IMR-90 (cell line): Measurements from ENCODE around the gene NDUFB3. TPM values are rescaled to one million over a fixed set of nuclear protein-coding genes. Genes with fewer than 3 reads are reported as not detected.

Experiments
- ATAC-seq: fragments of 200-7000 bp; cut with Tn5 transposase; 2 replicates; pipeline ENCODE4 v1.9.1; 2020; ENCODE audit warnings: low read depth, mild to moderate bottlenecking, moderate library complexity
- BruUV-seq: library from RNA; stranded (reverse); fragments of 400-500 nt; replicated peaks from 2 replicates; lab custom pipeline; 2021; lab: Mats Ljungman, UMichigan
- CTCF ChIA-PET: fragments of 300-600 bp; formaldehyde crosslinking; extraction: SDS; loops from one replicate; lab custom pipeline; 2021; ENCODE audit warnings: antibody characterized with exemption; lab: Yijun Ruan, JAX
- POLR2A ChIA-PET: fragments of 300-600 bp; sonication (Branson Sonifier 250); formaldehyde crosslinking; loops from one replicate; lab custom pipeline; 2022; ENCODE audit warnings: antibody characterized with exemption; ENCODE audit not compliant: unreplicated experiment; lab: Charles Lee
- DNase-seq: peaks from one replicate; pipeline ENCODE4 v3.0.0; 2013
- H2AFZ ChIP-seq: replicated peaks from 2 replicates; pipeline ENCODE3; 2013; ENCODE audit warnings: low read length, mild to moderate bottlenecking; ENCODE audit not compliant: poor library complexity
- H2AK5ac ChIP-seq: 2 replicates; pipeline ENCODE4 v1.6.1; 2013; ENCODE audit warnings: low read depth, low read length, inconsistent platforms
- H2AK9ac ChIP-seq: replicated peaks from 2 replicates; pipeline ENCODE3; 2013; ENCODE audit warnings: mild to moderate bottlenecking, low read depth, low read length, moderate library complexity; ENCODE audit not compliant: poor library complexity
- H2BK120ac ChIP-seq: 2 replicates; pipeline ENCODE4 v1.6.1; 2013; ENCODE audit warnings: low read depth, low read length, inconsistent platforms
- H2BK15ac ChIP-seq: 3 replicates; pipeline ENCODE4 v1.6.1; 2013; ENCODE audit warnings: low read depth, low read length, inconsistent platforms
- H2BK20ac ChIP-seq: 2 replicates; pipeline ENCODE4 v1.6.1; 2013; ENCODE audit warnings: low read depth, mild to moderate bottlenecking, inconsistent platforms, low read length, moderate library complexity
- H2BK5ac ChIP-seq: 2 replicates; pipeline ENCODE4 v1.6.1; 2013; ENCODE audit warnings: mild to moderate bottlenecking, low read depth, low read length, inconsistent platforms; ENCODE audit not compliant: poor library complexity, severe bottlenecking
- H3K14ac ChIP-seq: replicated peaks from 2 replicates; pipeline ENCODE4 v1.6.1; 2013; ENCODE audit warnings: low read depth, low read length, inconsistent platforms
- H3K18ac ChIP-seq: 2 replicates; pipeline ENCODE4 v1.6.1; 2013; ENCODE audit warnings: low read depth, low read length, control low read depth
- H3K23ac ChIP-seq: 2 replicates; pipeline ENCODE4 v1.6.1; 2013; ENCODE audit warnings: low read depth, low read length, inconsistent platforms
- H3K27ac ChIP-seq: 2 replicates; pipeline ENCODE4 v1.5.1; 2013; ENCODE audit warnings: mild to moderate bottlenecking, control low read depth, low read length; ENCODE audit not compliant: insufficient read depth
- H3K27me3 ChIP-seq: 2 replicates; pipeline ENCODE4 v1.6.1; 2013; ENCODE audit warnings: low read length; ENCODE audit not compliant: control insufficient read depth, insufficient read depth
- H3K36me3 ChIP-seq: 2 replicates; pipeline ENCODE4 v1.6.1; 2013; ENCODE audit warnings: low read length, mixed read lengths; ENCODE audit not compliant: control insufficient read depth, insufficient read depth
- H3K4ac ChIP-seq: 2 replicates; pipeline ENCODE4 v1.6.1; 2013; ENCODE audit warnings: low read depth, low read length, inconsistent platforms
- H3K4me1 ChIP-seq: 2 replicates; pipeline ENCODE4 v1.6.1; 2013; ENCODE audit warnings: low read length, mixed read lengths; ENCODE audit not compliant: control insufficient read depth, insufficient read depth
- H3K4me2 ChIP-seq: 2 replicates; pipeline ENCODE4 v1.6.1; 2013; ENCODE audit warnings: low read depth, mild to moderate bottlenecking, control low read depth, low read length, moderate library complexity
- H3K4me3 ChIP-seq: 2 replicates; pipeline ENCODE4 v1.5.1; 2013; ENCODE audit warnings: low read depth, mild to moderate bottlenecking, control low read depth, low read length, moderate library complexity; ENCODE audit not compliant: insufficient read depth
- H3K56ac ChIP-seq: 2 replicates; pipeline ENCODE4 v1.6.1; 2013; ENCODE audit warnings: low read length, inconsistent platforms; ENCODE audit not compliant: insufficient read depth; ENCODE audit errors: extremely low read depth
- H3K79me1 ChIP-seq, 2 experiments: 2 replicates each; pipeline ENCODE4 v1.6.1; 2013; ENCODE audit warnings: low read length in 2 of 2, inconsistent platforms in 1 of 2, low read depth in 1 of 2
- H3K9ac ChIP-seq: 2 replicates; pipeline ENCODE4 v1.6.1; 2013; ENCODE audit warnings: low read depth, low read length, control low read depth
- H3K9me1 ChIP-seq: 2 replicates; pipeline ENCODE4 v1.6.1; 2013; ENCODE audit warnings: low read length, inconsistent platforms; ENCODE audit not compliant: insufficient read depth
- H3K9me3 ChIP-seq: 2 replicates; pipeline ENCODE4 v1.6.1; 2013; ENCODE audit warnings: low read length; ENCODE audit not compliant: control insufficient read depth, insufficient read depth
- H4K20me1 ChIP-seq: 2 replicates; pipeline ENCODE4 v1.6.1; 2013; ENCODE audit warnings: low read length, inconsistent platforms; ENCODE audit not compliant: insufficient read depth
- H4K5ac ChIP-seq: 2 replicates; pipeline ENCODE4 v1.6.1; 2013; ENCODE audit warnings: mild to moderate bottlenecking, low read depth, low read length, control low read depth
- H4K8ac ChIP-seq, 2 experiments: 2 replicates each; pipeline ENCODE4 v1.6.1; 2013; ENCODE audit warnings: low read depth in 2 of 2, low read length in 2 of 2, control low read depth in 1 of 2, inconsistent platforms in 1 of 2
- H4K91ac ChIP-seq: 2 replicates; pipeline ENCODE4 v1.6.1; 2013; ENCODE audit warnings: low read depth, low read length, inconsistent platforms; ENCODE audit not compliant: insufficient read depth
- WGBS, 2 experiments: methylation state at CpG; one replicate each; pipeline versions ENCODE4 v1.1.5 to v1.1.7; 2013; ENCODE audit warnings: missing lambda C conversion rate in 2 of 2; ENCODE audit not compliant: insufficient read length in 1 of 2; ENCODE audit errors: extremely low coverage in 2 of 2; 5-methylcytosine and 5-hydroxymethylcytosine counted together
- dilution Hi-C: fragments of 300-500 bp; cut with HindIII; formaldehyde crosslinking; loops from one replicate; pipeline ENCODE4 v1.14.3; 2018; ENCODE audit warnings: low sequenced_read_pairs; ENCODE audit not compliant: unreplicated experiment
- in situ Hi-C: fragments of 300-500 bp; cut with MboI; formaldehyde crosslinking; loops from 3 replicates; pipeline ENCODE4 v1.14.3; 2019; ENCODE audit warnings: low sequenced_read_pairs, inconsistent platforms, mixed read lengths
- intact Hi-C: fragments of 100-400 bp; cut with micrococcal nuclease; formaldehyde crosslinking; loops from 2 replicates; pipeline ENCODE4 v1.10.0; 2022
- polyA plus RNA-seq, 3 experiments: library from polyadenylated mRNA; depleted of rRNA; stranded (reverse); fragments of >200 nt; gene quantifications; 2 replicates each; pipeline ENCODE4 v1.2.3, GENCODE V29; 2012; ENCODE audit warnings: low replicate concordance in 1 of 3
- total RNA-seq: library from RNA; depleted of rRNA; stranded (reverse); fragments of >200 nt; gene quantifications from 2 replicates; pipeline ENCODE4 v1.2.3, GENCODE V29; 2012
- TF ChIP-seq, protein P1 (sequence below): fragments of 150-350 bp; IDR thresholded peaks from 2 replicates; pipeline ENCODE4 v1.6.1; 2017; ENCODE audit warnings: mild to moderate bottlenecking, antibody characterized with exemption, low read length, low read depth

NDUFB3 gene
- total and polyA plus RNA-seq, 2 of the 4 experiments (the other 2 are of a cell fraction), result 41.0 to 98.7 TPM

DNA sequence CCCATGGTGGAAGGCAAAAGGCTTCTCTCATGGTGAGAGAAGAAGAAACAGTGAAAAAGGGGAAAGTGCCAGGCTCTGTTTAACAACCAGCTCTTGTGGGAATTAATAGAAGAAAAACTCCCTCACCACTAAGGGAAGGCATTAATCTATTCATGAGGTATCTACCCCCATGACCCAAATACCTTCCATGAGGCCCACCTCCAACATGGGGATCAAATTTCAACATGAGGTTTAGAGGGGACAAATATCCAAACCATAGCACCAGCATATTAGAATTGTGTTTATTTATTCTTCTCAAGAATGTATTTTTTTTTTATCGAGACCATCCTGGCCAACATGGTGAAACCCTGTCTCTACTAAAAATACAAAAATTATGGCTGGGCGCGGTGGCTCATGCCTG, 39.3 kb downstream of the NDUFB3 start:
- H3K36me3 ChIP-seq, result no peaks in the 10 kb centered on the region
- no peaks in the 10 kb centered on the region for H3K27me3 ChIP-seq
- ChIA-PET POLR2A (no interaction called here), CTCF (no interaction called here)
- no peak overlapping the region for H3K4me3 ChIP-seq
- no peak overlapping the region for H3K56ac ChIP-seq
- peaks cover 4% of the 10 kb centered on the region for H3K9me1 ChIP-seq
- no peak overlapping the region for H4K91ac ChIP-seq
- peaks cover 7 to 24% of the 10 kb centered on the region in 2 experiments; a peak in 3 of 4 replicates for H3K79me1 ChIP-seq
- H4K8ac ChIP-seq, result no peak overlapping the region
- no TSS peak for BruUV-seq
- in situ Hi-C loops, result no loop called here
- no peak overlapping the region for H3K18ac ChIP-seq
- no peak overlapping the region for H2BK15ac ChIP-seq
- no peak overlapping the region for H2AFZ ChIP-seq
- no peak overlapping the region for H2AK5ac ChIP-seq
- TF ChIP-seq, protein P1, sequence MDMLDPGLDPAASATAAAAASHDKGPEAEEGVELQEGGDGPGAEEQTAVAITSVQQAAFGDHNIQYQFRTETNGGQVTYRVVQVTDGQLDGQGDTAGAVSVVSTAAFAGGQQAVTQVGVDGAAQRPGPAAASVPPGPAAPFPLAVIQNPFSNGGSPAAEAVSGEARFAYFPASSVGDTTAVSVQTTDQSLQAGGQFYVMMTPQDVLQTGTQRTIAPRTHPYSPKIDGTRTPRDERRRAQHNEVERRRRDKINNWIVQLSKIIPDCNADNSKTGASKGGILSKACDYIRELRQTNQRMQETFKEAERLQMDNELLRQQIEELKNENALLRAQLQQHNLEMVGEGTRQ, result no peak
- WGBS, 2 experiments, result no CpG with 5 or more reads among the region's 3 CpGs
- H3K27ac ChIP-seq, result no peak overlapping the region
- dilution Hi-C loops, result no loop called here
- no peak overlapping the region for H3K4me2 ChIP-seq
- no peak overlapping the region for H2BK5ac ChIP-seq
- no peak overlapping the region for H4K5ac ChIP-seq
- no peak overlapping the region for H2BK20ac ChIP-seq
- no peak overlapping the region for H3K4ac ChIP-seq
- peaks cover 2% of the 10 kb centered on the region for H3K4me1 ChIP-seq
- no peaks in the 10 kb centered on the region for H3K9me3 ChIP-seq
- H2AK9ac ChIP-seq, result no peak overlapping the region
- intact Hi-C loops, result no loop called here
- H4K20me1 ChIP-seq, result no peaks in the 10 kb centered on the region
- no peak overlapping the region for H3K14ac ChIP-seq
- no peak overlapping the region for H3K9ac ChIP-seq
- H3K23ac ChIP-seq, result 0 out of 2 replicates have a peak overlapping the region, but pooled peaks have one; percentile 54
- no peak overlapping the region for H2BK120ac ChIP-seq
- ATAC-seq (no peak), DNase-seq (peak; percentile 3)
